ENCODE data around the gene IFNGR2. TPM values are rescaled to one million over a fixed set of nuclear protein-coding genes. Genes with fewer than 3 reads are reported as not detected.
"Not testable (repeated sequence)": the region's sequence is repeated elsewhere in the genome, so short reads cannot be mapped to it uniquely, and the experiment has no call there.

The IFNGR2 gene
- polyA plus RNA-seq, 1 donor, result 110 TPM

GRCh38 chr21:33433425-33434114 is 30.4 kb downstream of the IFNGR2 start:
- no CpG with 5 or more reads among the region's 8 CpGs for WGBS (ENCODE audit: insufficient coverage, low lambda C conversion rate)
- Histone ChIP-seq H3K36me3 (ENCODE audit: control insufficient read depth, insufficient read depth, low read length) (peaks cover 87% of the 10 kb centered on the region), H3K4me3 (ENCODE audit: low read length) (no peak overlapping the region), H3K27ac (ENCODE audit: low read length) (no peak overlapping the region), H3K27me3 (ENCODE audit: control insufficient read depth, insufficient read depth, low read length) (no peaks in the 10 kb centered on the region), H3K9me3 (ENCODE audit: control insufficient read depth, low read depth, low read length) (no peaks in the 10 kb centered on the region), H3K4me1 (ENCODE audit: control insufficient read depth, insufficient read depth, low read length) (no peaks in the 10 kb centered on the region)
- no peak for DNase-seq

- H3K4me1 ChIP-seq (ENCODE audit: control insufficient read depth, insufficient read depth, low read length), result no peaks in the 10 kb centered on the region
- no peak overlapping the region for H3K27ac ChIP-seq (ENCODE audit: low read length)
- peaks cover 79% of the 10 kb centered on the region for H3K36me3 ChIP-seq (ENCODE audit: control insufficient read depth, insufficient read depth, low read length)
- no CpG with 5 or more reads among the region's 5 CpGs for WGBS (ENCODE audit: insufficient coverage, low lambda C conversion rate)
- H3K9me3 ChIP-seq (ENCODE audit: control insufficient read depth, low read depth, low read length), result no peaks in the 10 kb centered on the region
- DNase-seq, result no peak
- H3K27me3 ChIP-seq (ENCODE audit: control insufficient read depth, insufficient read depth, low read length), result no peaks in the 10 kb centered on the region
- H3K4me3 ChIP-seq (ENCODE audit: low read length), result no peak overlapping the region
Measured at GRCh38 chr21:33434770-33435360, 31.7 kb downstream of the IFNGR2 start.

- H3K4me3 ChIP-seq (ENCODE audit: low read length), result no peak overlapping the region
- no peak for DNase-seq
- H3K27me3 ChIP-seq (ENCODE audit: control insufficient read depth, insufficient read depth, low read length), result no peaks in the 10 kb centered on the region
- H3K9me3 ChIP-seq (ENCODE audit: control insufficient read depth, low read depth, low read length), result no peaks in the 10 kb centered on the region
- H3K4me1 ChIP-seq (ENCODE audit: control insufficient read depth, insufficient read depth, low read length), result no peaks in the 10 kb centered on the region
- peaks cover 57% of the 10 kb centered on the region for H3K36me3 ChIP-seq (ENCODE audit: control insufficient read depth, insufficient read depth, low read length)
- no peak overlapping the region for H3K27ac ChIP-seq (ENCODE audit: low read length)
- no CpG with 5 or more reads among the region's 6 CpGs for WGBS (ENCODE audit: insufficient coverage, low lambda C conversion rate)
Measured at GRCh38 chr21:33437140-33437539, 33.9 kb downstream of the IFNGR2 start.

- Histone ChIP-seq H3K9me3 (ENCODE audit: control insufficient read depth, low read depth, low read length) (no peaks in the 10 kb centered on the region), H3K27ac (ENCODE audit: low read length) (no peak overlapping the region), H3K4me3 (ENCODE audit: low read length) (no peak overlapping the region), H3K4me1 (ENCODE audit: control insufficient read depth, insufficient read depth, low read length) (no peaks in the 10 kb centered on the region), H3K27me3 (ENCODE audit: control insufficient read depth, insufficient read depth, low read length) (no peaks in the 10 kb centered on the region), H3K36me3 (ENCODE audit: control insufficient read depth, insufficient read depth, low read length) (peaks cover 20% of the 10 kb centered on the region)
- peak; percentile 49 to 74 for DNase-seq
- WGBS (ENCODE audit: insufficient coverage, low lambda C conversion rate), result 80% methylated on average over 1 of the region's 11 CpGs
Measured at GRCh38 chr21:33441489-33442477, 38.6 kb downstream of the IFNGR2 start.

GRCh38 chr21:33443194-33443593 is 40.0 kb downstream of the IFNGR2 start:
- H3K4me3 ChIP-seq (ENCODE audit: low read length), result no peak overlapping the region
- no peaks in the 10 kb centered on the region for H3K27me3 ChIP-seq (ENCODE audit: control insufficient read depth, insufficient read depth, low read length)
- no peak for DNase-seq
- WGBS (ENCODE audit: insufficient coverage, low lambda C conversion rate), result no CpG with 5 or more reads among the region's 5 CpGs
- H3K27ac ChIP-seq (ENCODE audit: low read length), result no peak overlapping the region
- H3K36me3 ChIP-seq (ENCODE audit: control insufficient read depth, insufficient read depth, low read length), result peaks cover 8% of the 10 kb centered on the region
- no peaks in the 10 kb centered on the region for H3K9me3 ChIP-seq (ENCODE audit: control insufficient read depth, low read depth, low read length)
- no peaks in the 10 kb centered on the region for H3K4me1 ChIP-seq (ENCODE audit: control insufficient read depth, insufficient read depth, low read length)

GRCh38 chr21:33444499-33444898 is 41.3 kb downstream of the IFNGR2 start:
- Histone ChIP-seq H3K36me3 (ENCODE audit: control insufficient read depth, insufficient read depth, low read length) (no peaks in the 10 kb centered on the region), H3K27me3 (ENCODE audit: control insufficient read depth, insufficient read depth, low read length) (no peaks in the 10 kb centered on the region), H3K4me1 (ENCODE audit: control insufficient read depth, insufficient read depth, low read length) (no peaks in the 10 kb centered on the region), H3K4me3 (ENCODE audit: low read length) (no peak overlapping the region), H3K27ac (ENCODE audit: low read length) (no peak overlapping the region), H3K9me3 (ENCODE audit: control insufficient read depth, low read depth, low read length) (no peaks in the 10 kb centered on the region)
- no CpG with 5 or more reads among the region's 2 CpGs for WGBS (ENCODE audit: insufficient coverage, low lambda C conversion rate)
- no peak for DNase-seq

GRCh38 chr21:33446620-33447019 is 43.4 kb downstream of the IFNGR2 start:
- H3K36me3 ChIP-seq (ENCODE audit: control insufficient read depth, insufficient read depth, low read length); H3K27me3 ChIP-seq (ENCODE audit: control insufficient read depth, insufficient read depth, low read length): not testable (repeated sequence)
- WGBS (ENCODE audit: insufficient coverage, low lambda C conversion rate), result no CpG with 5 or more reads among the region's 6 CpGs

GRCh38 chr21:33449616-33450015 is 46.4 kb downstream of the IFNGR2 start:
- H3K27me3 ChIP-seq (ENCODE audit: control insufficient read depth, insufficient read depth, low read length), result no peaks in the 10 kb centered on the region
- no peak overlapping the region for H3K4me3 ChIP-seq (ENCODE audit: low read length)
- H3K36me3 ChIP-seq (ENCODE audit: control insufficient read depth, insufficient read depth, low read length), result peaks cover under 1% of the 10 kb centered on the region
- no CpG with 5 or more reads among the region's 4 CpGs for WGBS (ENCODE audit: insufficient coverage, low lambda C conversion rate)
- no peaks in the 10 kb centered on the region for H3K9me3 ChIP-seq (ENCODE audit: control insufficient read depth, low read depth, low read length)
- DNase-seq, result no peak
- peaks cover 16% of the 10 kb centered on the region for H3K4me1 ChIP-seq (ENCODE audit: control insufficient read depth, insufficient read depth, low read length)
- H3K27ac ChIP-seq (ENCODE audit: low read length), result no peak overlapping the region

More at GRCh38 chr21:33446620-33447019, 43.4 kb downstream of the IFNGR2 start:
- not testable (repeated sequence) for DNase-seq; H3K4me1 ChIP-seq (ENCODE audit: control insufficient read depth, insufficient read depth, low read length); H3K27ac ChIP-seq (ENCODE audit: low read length); H3K9me3 ChIP-seq (ENCODE audit: control insufficient read depth, low read depth, low read length); H3K4me3 ChIP-seq (ENCODE audit: low read length)

GRCh38 chr21:33451634-33452071 is 48.4 kb downstream of the IFNGR2 start:
- peaks cover 19% of the 10 kb centered on the region for H3K4me1 ChIP-seq (ENCODE audit: control insufficient read depth, insufficient read depth, low read length)
- DNase-seq, result peak; percentile 50 to 66
- H3K9me3 ChIP-seq (ENCODE audit: control insufficient read depth, low read depth, low read length), result no peaks in the 10 kb centered on the region
- peaks cover 3% of the 10 kb centered on the region for H3K36me3 ChIP-seq (ENCODE audit: control insufficient read depth, insufficient read depth, low read length)
- H3K4me3 ChIP-seq (ENCODE audit: low read length), result no peak overlapping the region
- no peak overlapping the region for H3K27ac ChIP-seq (ENCODE audit: low read length)
- H3K27me3 ChIP-seq (ENCODE audit: control insufficient read depth, insufficient read depth, low read length), result no peaks in the 10 kb centered on the region
- no CpG with 5 or more reads among the region's 1 CpG for WGBS (ENCODE audit: insufficient coverage, low lambda C conversion rate)

GRCh38 chr21:33452362-33452761 is 49.1 kb downstream of the IFNGR2 start:
- no peak overlapping the region for H3K27ac ChIP-seq (ENCODE audit: low read length)
- no CpG with 5 or more reads among the region's 3 CpGs for WGBS (ENCODE audit: insufficient coverage, low lambda C conversion rate)
- no peaks in the 10 kb centered on the region for H3K9me3 ChIP-seq (ENCODE audit: control insufficient read depth, low read depth, low read length)
- no peak for DNase-seq
- H3K27me3 ChIP-seq (ENCODE audit: control insufficient read depth, insufficient read depth, low read length), result no peaks in the 10 kb centered on the region
- no peak overlapping the region for H3K4me3 ChIP-seq (ENCODE audit: low read length)
- peaks cover 19% of the 10 kb centered on the region for H3K4me1 ChIP-seq (ENCODE audit: control insufficient read depth, insufficient read depth, low read length)
- H3K36me3 ChIP-seq (ENCODE audit: control insufficient read depth, insufficient read depth, low read length), result peaks cover 3% of the 10 kb centered on the region

Data from large intestine (tissue), 3 donors.